Activated naive CD8-positive, alpha-beta T cell treated with anti-CD3 and anti-CD28 coated beads for 36 hours (primary cell): ENCODE data around the gene PER2. TPM values are rescaled to one million over a fixed set of nuclear protein-coding genes. Genes with fewer than 3 reads are reported as not detected.

Experiments
- DNase-seq: peaks from one replicate; pipeline ENCODE4 v3.0.0; 2021
- H3K27ac Mint-ChIP-seq: one replicate; pipeline ENCODE4 v1.8.0; 2022; ENCODE audit warnings: mild to moderate bottlenecking, moderate library complexity, mixed read lengths
- H3K27me3 Mint-ChIP-seq: one replicate; pipeline ENCODE4 v1.8.0; 2022; ENCODE audit warnings: mild to moderate bottlenecking, mixed read lengths
- H3K36me3 Mint-ChIP-seq: one replicate; pipeline ENCODE4 v1.8.0; 2021; ENCODE audit warnings: mild to moderate bottlenecking, mixed read lengths
- H3K4me1 Mint-ChIP-seq: one replicate; pipeline ENCODE4 v1.8.0; 2021; ENCODE audit warnings: mixed read lengths
- H3K4me3 Mint-ChIP-seq: one replicate; pipeline ENCODE4 v1.8.0; 2022; ENCODE audit warnings: mild to moderate bottlenecking, moderate library complexity, mixed read lengths
- H3K9me3 Mint-ChIP-seq: one replicate; pipeline ENCODE4 v1.8.0; 2022; ENCODE audit warnings: mixed read lengths
- total RNA-seq, 2 experiments: library from RNA; stranded (reverse); gene quantifications; one replicate each; pipeline ENCODE4 v1.2.3, GENCODE V29; 2021

Gene PER2
- total RNA-seq, 2 experiments from 2014 or later, result 15.3 to 17.5 TPM

DNA sequence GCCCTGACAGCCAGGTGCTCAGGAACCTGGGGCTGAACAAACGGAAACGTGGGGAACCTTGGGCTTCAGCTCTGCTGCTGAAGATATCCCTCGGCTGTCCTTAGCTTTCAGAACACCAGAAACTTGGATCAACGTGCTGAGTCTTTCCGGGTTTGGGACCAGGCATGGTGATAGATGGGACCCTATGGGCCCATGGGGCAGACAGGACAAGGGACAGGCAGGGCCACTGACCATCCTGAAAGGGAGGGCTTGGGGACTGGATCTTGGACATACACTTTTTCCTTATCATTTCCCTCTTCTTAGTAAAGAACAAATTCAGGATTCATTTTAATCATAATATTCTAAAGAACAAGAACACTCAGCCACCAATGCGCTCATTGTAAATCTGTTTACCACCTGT, 32.3 kb downstream of the PER2 start:
- Mint-ChIP-seq H3K4me3 (no peak overlapping the region), H3K36me3 (peaks cover 19% of the 10 kb centered on the region), H3K27me3 (no peaks in the 10 kb centered on the region), H3K4me1 (no peaks in the 10 kb centered on the region), H3K9me3 (no peaks in the 10 kb centered on the region), H3K27ac (no peak overlapping the region)
- DNase-seq, result no peak

DNA sequence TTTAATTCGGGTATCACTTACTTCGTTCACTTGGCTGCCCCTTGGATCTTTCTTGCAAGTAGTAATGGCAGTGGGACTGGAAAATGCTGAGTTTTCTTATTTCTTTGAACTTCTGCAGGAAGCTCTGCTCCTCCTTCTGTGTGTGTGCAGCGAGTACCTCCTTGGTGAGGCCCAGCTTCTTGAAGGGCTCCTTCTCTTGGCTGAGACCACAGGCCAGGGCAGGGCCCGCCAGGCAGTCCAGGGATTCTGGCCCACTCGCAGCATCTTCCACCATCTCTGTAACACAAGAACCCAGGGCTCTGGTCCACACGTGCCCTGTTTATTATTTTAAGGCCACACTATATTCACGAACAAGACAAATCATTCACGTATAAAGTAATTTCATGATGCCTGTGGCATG, 32.8 kb downstream of the PER2 start:
- Mint-ChIP-seq H3K27ac (no peak overlapping the region), H3K27me3 (no peaks in the 10 kb centered on the region), H3K4me1 (no peaks in the 10 kb centered on the region), H3K36me3 (peaks cover 18% of the 10 kb centered on the region), H3K9me3 (no peaks in the 10 kb centered on the region), H3K4me3 (no peak overlapping the region)
- DNase-seq, result no peak

DNA sequence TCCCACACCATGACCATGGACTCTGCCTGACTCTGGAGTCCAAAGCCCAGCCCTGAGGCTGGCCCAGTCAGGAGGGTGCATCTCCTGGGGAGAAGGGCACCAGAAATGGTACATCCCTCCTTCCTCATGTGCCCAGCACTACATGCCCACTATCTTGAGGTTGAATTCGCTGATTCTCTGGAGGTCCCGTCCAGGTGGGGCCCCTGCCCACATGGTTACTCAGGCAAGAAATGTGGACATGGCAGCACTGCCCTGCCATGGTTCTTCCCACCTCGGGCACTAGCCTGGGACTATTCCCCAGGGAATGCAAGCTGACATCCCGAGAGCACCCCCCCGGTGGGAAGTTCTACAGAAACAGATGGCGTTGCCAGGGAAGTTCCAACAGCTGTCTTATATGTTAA, 33.3 kb downstream of the PER2 start:
- DNase-seq, result no peak
- H3K4me1 Mint-ChIP-seq, result no peaks in the 10 kb centered on the region
- no peak overlapping the region for H3K27ac Mint-ChIP-seq
- H3K27me3 Mint-ChIP-seq, result no peaks in the 10 kb centered on the region
- H3K9me3 Mint-ChIP-seq, result no peaks in the 10 kb centered on the region
- no peak overlapping the region for H3K4me3 Mint-ChIP-seq
- peaks cover 16% of the 10 kb centered on the region for H3K36me3 Mint-ChIP-seq

DNA sequence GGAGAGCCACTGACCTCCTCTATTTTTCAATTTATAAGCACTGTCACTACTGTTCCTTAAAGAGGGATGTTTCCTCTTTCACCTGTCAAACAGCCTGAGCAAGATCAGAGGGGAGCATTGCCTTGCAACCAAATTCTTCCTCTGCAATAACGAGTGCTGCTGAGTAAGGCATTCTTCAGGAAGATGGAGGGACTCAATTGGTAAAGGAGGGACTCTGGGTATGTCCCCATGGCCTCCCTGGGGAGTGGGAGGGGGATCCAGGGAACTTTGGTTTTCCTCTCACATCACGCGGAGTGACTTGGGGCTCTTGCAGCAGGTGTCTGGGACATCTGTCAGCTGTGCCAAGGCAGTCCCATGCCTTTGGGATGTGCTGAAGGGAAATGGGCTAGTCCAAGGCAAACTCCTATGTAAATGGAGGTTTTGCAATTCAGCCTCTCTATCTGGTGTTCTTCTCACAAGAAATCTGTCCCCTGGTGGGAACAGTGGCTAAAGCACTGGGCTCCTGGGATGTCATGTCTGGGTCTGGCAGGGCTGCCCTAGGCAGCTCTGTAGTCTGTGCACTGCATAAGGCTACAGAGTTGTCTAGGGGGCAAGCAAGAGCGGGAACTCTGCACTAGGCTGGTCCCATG, 34.2 kb downstream of the PER2 start:
- Mint-ChIP-seq H3K27ac (no peak overlapping the region), H3K36me3 (peaks cover 11% of the 10 kb centered on the region)
- DNase-seq, result no peak

GRCh38 chr2:238252766-238253630, 35.4 kb downstream of the PER2 start:
- Mint-ChIP-seq H3K36me3 (peaks cover 8% of the 10 kb centered on the region), H3K27ac (no peak overlapping the region), H3K9me3 (no peaks in the 10 kb centered on the region), H3K4me1 (no peaks in the 10 kb centered on the region), H3K4me3 (no peak overlapping the region), H3K27me3 (no peaks in the 10 kb centered on the region)
- no peak for DNase-seq

More for the DNA sequence above, 34.2 kb downstream of the PER2 start:
- no peaks in the 10 kb centered on the region for H3K27me3 Mint-ChIP-seq
- no peak overlapping the region for H3K4me3 Mint-ChIP-seq
- H3K4me1 Mint-ChIP-seq, result no peaks in the 10 kb centered on the region
- H3K9me3 Mint-ChIP-seq, result no peaks in the 10 kb centered on the region

GRCh38 chr2:238251986-238252385, 36.4 kb downstream of the PER2 start:
- H3K36me3 Mint-ChIP-seq, result peaks cover 8% of the 10 kb centered on the region
- no peaks in the 10 kb centered on the region for H3K27me3 Mint-ChIP-seq
- no peak overlapping the region for H3K27ac Mint-ChIP-seq
- H3K9me3 Mint-ChIP-seq, result no peaks in the 10 kb centered on the region
- no peaks in the 10 kb centered on the region for H3K4me1 Mint-ChIP-seq
- H3K4me3 Mint-ChIP-seq, result no peak overlapping the region
- DNase-seq, result no peak

DNA sequence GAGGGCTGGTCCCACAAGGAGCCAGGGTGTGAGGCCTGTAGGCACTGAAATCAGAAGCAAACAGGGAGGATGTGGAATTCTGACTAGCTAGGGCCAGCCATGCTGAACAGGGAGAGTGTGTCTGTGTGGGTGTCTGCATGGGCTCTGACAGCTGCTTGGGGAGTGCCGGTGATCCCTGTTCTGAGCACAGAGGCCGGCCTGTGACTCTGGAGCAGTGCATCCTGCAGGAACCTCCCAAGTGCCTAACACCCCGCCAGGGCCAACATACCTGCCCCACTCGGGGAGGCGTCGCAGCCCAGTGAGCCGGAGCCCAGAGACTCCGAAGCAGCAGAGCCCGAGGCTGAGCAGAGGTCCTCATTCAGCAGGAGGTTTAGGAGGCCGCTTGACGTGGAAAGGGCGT, 37.1 kb downstream of the PER2 start:
- Mint-ChIP-seq H3K4me1 (no peaks in the 10 kb centered on the region), H3K27me3 (no peaks in the 10 kb centered on the region), H3K27ac (no peak overlapping the region), H3K4me3 (no peak overlapping the region), H3K36me3 (peaks cover 6% of the 10 kb centered on the region), H3K9me3 (no peaks in the 10 kb centered on the region)
- no peak for DNase-seq

- no peak for DNase-seq
- no peaks in the 10 kb centered on the region for H3K4me1 Mint-ChIP-seq
- no peak overlapping the region for H3K27ac Mint-ChIP-seq
- no peaks in the 10 kb centered on the region for H3K27me3 Mint-ChIP-seq
- H3K36me3 Mint-ChIP-seq, result peaks cover 5% of the 10 kb centered on the region
- H3K4me3 Mint-ChIP-seq, result no peak overlapping the region
- no peaks in the 10 kb centered on the region for H3K9me3 Mint-ChIP-seq
Measured at GRCh38 chr2:238250896-238251295, 37.5 kb downstream of the PER2 start.

- H3K9me3 Mint-ChIP-seq, result no peaks in the 10 kb centered on the region
- no peak for DNase-seq
- no peaks in the 10 kb centered on the region for H3K27me3 Mint-ChIP-seq
- peaks cover 6% of the 10 kb centered on the region for H3K36me3 Mint-ChIP-seq
- no peaks in the 10 kb centered on the region for H3K4me1 Mint-ChIP-seq
- H3K4me3 Mint-ChIP-seq, result no peak overlapping the region
- H3K27ac Mint-ChIP-seq, result no peak overlapping the region
Measured at GRCh38 chr2:238247841-238248453, 40.5 kb downstream of the PER2 start.

- Mint-ChIP-seq H3K4me1 (no peaks in the 10 kb centered on the region), H3K27me3 (no peaks in the 10 kb centered on the region), H3K27ac (no peak overlapping the region), H3K9me3 (no peaks in the 10 kb centered on the region), H3K4me3 (no peak overlapping the region), H3K36me3 (peaks cover 6% of the 10 kb centered on the region)
- no peak for DNase-seq
Measured at GRCh38 chr2:238247002-238247822, 41.2 kb downstream of the PER2 start.

GRCh38 chr2:238244151-238244550, 44.3 kb downstream of the PER2 start:
- no peak for DNase-seq
- peaks cover 2% of the 10 kb centered on the region for H3K4me1 Mint-ChIP-seq
- H3K27ac Mint-ChIP-seq, result no peak overlapping the region
- no peaks in the 10 kb centered on the region for H3K9me3 Mint-ChIP-seq
- peaks cover 9% of the 10 kb centered on the region for H3K27me3 Mint-ChIP-seq
- H3K4me3 Mint-ChIP-seq, result no peak overlapping the region
- peaks cover 6% of the 10 kb centered on the region for H3K36me3 Mint-ChIP-seq

- no peak for DNase-seq
- Mint-ChIP-seq H3K36me3 (peaks cover 6% of the 10 kb centered on the region), H3K27ac (no peak overlapping the region), H3K9me3 (no peaks in the 10 kb centered on the region), H3K4me1 (peaks cover 2% of the 10 kb centered on the region), H3K27me3 (peaks cover 10% of the 10 kb centered on the region), H3K4me3 (no peak overlapping the region)
Measured at GRCh38 chr2:238243496-238244076, 44.8 kb downstream of the PER2 start.

- Mint-ChIP-seq H3K27ac (no peak overlapping the region), H3K36me3 (peaks cover 6% of the 10 kb centered on the region), H3K27me3 (peaks cover 17% of the 10 kb centered on the region), H3K4me3 (no peak overlapping the region), H3K9me3 (no peaks in the 10 kb centered on the region), H3K4me1 (peaks cover 2% of the 10 kb centered on the region)
- no peak for DNase-seq
Measured at GRCh38 chr2:238242731-238243495, 45.5 kb downstream of the PER2 start.

- Mint-ChIP-seq H3K4me1 (peaks cover 2% of the 10 kb centered on the region), H3K27ac (no peak overlapping the region), H3K4me3 (no peak overlapping the region), H3K9me3 (no peaks in the 10 kb centered on the region), H3K36me3 (peaks cover 5% of the 10 kb centered on the region), H3K27me3 (peaks cover 25% of the 10 kb centered on the region)
- DNase-seq, result no peak
Measured at GRCh38 chr2:238241970-238242369, 46.4 kb downstream of the PER2 start.
